SK-N-SH (cell line): ENCODE results near the gene RAP1GAP. TPM values are rescaled to one million over a fixed set of nuclear protein-coding genes. Genes with fewer than 3 reads are reported as not detected.

ENCODE experiments used
- CTCF ChIA-PET: fragments of 300-600, 350-600 bp; formaldehyde crosslinking; extraction: SDS; loops from one replicate; lab custom pipeline; 2021; lab: Yijun Ruan, JAX
- POLR2A ChIA-PET: fragments of 350-600 bp; sonication (Branson Sonifier 250); formaldehyde crosslinking; extraction: SDS; loops from one replicate; lab custom pipeline; 2020; ENCODE audit warnings: antibody characterized with exemption, inconsistent platforms; lab: Yijun Ruan, JAX
- DNase-seq: peaks from one replicate; pipeline ENCODE4 v3.0.0; 2012
- H2AFZ ChIP-seq: fragments of 200-600 bp; sonication (generic); 2 replicates; pipeline ENCODE4 v1.8.1; 2016; ENCODE audit warnings: antibody characterized with exemption, mild to moderate bottlenecking, low read depth
- H3F3A ChIP-seq: fragments of 200-600 bp; sonication (generic); replicated peaks from 2 replicates; pipeline ENCODE3; 2016; ENCODE audit warnings: antibody characterized with exemption, mild to moderate bottlenecking; ENCODE audit not compliant: insufficient read depth
- H3K27ac ChIP-seq, 2 experiments: fragments of 200-500 bp in 1 of 2; fragments of 200-600 bp in 1 of 2; sonication (Bioruptor generic) in 1 of 2; sonication (generic), shearing (Covaris generic) in 1 of 2; 2 replicates each; pipeline versions ENCODE4 v1.5.1 to v1.6.1; 2014 to 2016; ENCODE audit warnings: low read depth in 2 of 2, inconsistent platforms in 1 of 2, low read length in 1 of 2, mild to moderate bottlenecking in 1 of 2, mixed read lengths in 1 of 2
- H3K27me3 ChIP-seq: fragments of 200-600 bp; sonication (generic), shearing (Covaris generic); 2 replicates; pipeline ENCODE4 v1.6.1; 2016; ENCODE audit warnings: mixed run types; ENCODE audit not compliant: insufficient read depth
- H3K36me3 ChIP-seq, 2 experiments: fragments of 200-500 bp in 1 of 2; fragments of 200-600 bp in 1 of 2; sonication (Bioruptor generic) in 1 of 2; sonication (generic) in 1 of 2; replicated peaks in 1 of 2; 2 replicates each; pipeline versions ENCODE3 to v1.5.1; 2014 to 2016; ENCODE audit warnings: low read length in 1 of 2, mild to moderate bottlenecking in 1 of 2; ENCODE audit not compliant: insufficient read depth in 2 of 2, control insufficient read depth in 1 of 2
- H3K4me1 ChIP-seq, 2 experiments: fragments of 200-500 bp in 1 of 2; fragments of 200-600 bp in 1 of 2; sonication (Bioruptor generic) in 1 of 2; sonication (generic), shearing (Covaris generic) in 1 of 2; 2 replicates each; pipeline versions ENCODE4 v1.5.1 to v1.6.1; 2014 to 2016; ENCODE audit warnings: low read depth in 1 of 2, low read length in 1 of 2, mixed run types in 1 of 2; ENCODE audit not compliant: insufficient read depth in 2 of 2, control insufficient read depth in 1 of 2
- H3K4me2 ChIP-seq: fragments of 200-600 bp; sonication (generic), shearing (Covaris generic); 2 replicates; pipeline ENCODE4 v1.6.1; 2017; ENCODE audit warnings: mixed run types
- H3K4me3 ChIP-seq, 2 experiments: fragments of 200-500 bp in 1 of 2; fragments of 200-600 bp in 1 of 2; sonication (Bioruptor generic) in 1 of 2; sonication (generic), shearing (Covaris generic) in 1 of 2; 2 replicates each; pipeline versions ENCODE4 v1.5.1 to v1.8.1; 2014 to 2016; ENCODE audit warnings: low read depth in 2 of 2, inconsistent platforms in 1 of 2, low read length in 1 of 2, mild to moderate bottlenecking in 1 of 2, mixed read lengths in 1 of 2, moderate library complexity in 1 of 2
- H3K79me2 ChIP-seq: fragments of 200-600 bp; sonication (generic); 2 replicates; pipeline ENCODE4 v1.8.1; 2017; ENCODE audit warnings: mild to moderate bottlenecking; ENCODE audit not compliant: insufficient read depth
- H3K9ac ChIP-seq: fragments of 200-600 bp; sonication (generic); 2 replicates; pipeline ENCODE4 v1.6.1; 2017; ENCODE audit warnings: mixed run types
- H3K9me2 ChIP-seq: fragments of 200-600 bp; sonication (generic); 2 replicates; pipeline ENCODE4 v1.6.1; 2017; ENCODE audit warnings: mixed run types
- H3K9me3 ChIP-seq: fragments of 200-600 bp; sonication (generic); 2 replicates; pipeline ENCODE4 v1.6.1; 2017; ENCODE audit warnings: mixed run types, mild to moderate bottlenecking, moderate library complexity
- H4K20me1 ChIP-seq: fragments of 200-600 bp; sonication (generic); 2 replicates; pipeline ENCODE4 v1.6.1; 2017; ENCODE audit warnings: mild to moderate bottlenecking, mixed run types; ENCODE audit not compliant: insufficient read depth
- CHD2 ChIP-seq: fragments of 150-350 bp; IDR thresholded peaks from 2 replicates; pipeline ENCODE4 v1.6.1; 2018; ENCODE audit warnings: low read length; ENCODE audit not compliant: partially characterized antibody
- CTCF ChIP-seq: fragments of 200-600 bp; sonication (generic); IDR thresholded peaks from 2 replicates; pipeline ENCODE4 v1.6.1; 2017; ENCODE audit warnings: antibody characterized with exemption, mild to moderate bottlenecking, moderate library complexity
- ELF1 ChIP-seq: IDR thresholded peaks from 2 replicates; pipeline ENCODE4 v1.4.0; 2012
- EP300 ChIP-seq, 2 experiments: IDR thresholded peaks; 2 replicates each; pipeline versions ENCODE4 v1.4.0 to v1.6.1; 2012; ENCODE audit warnings: borderline replicate concordance in 1 of 2, low read depth in 1 of 2, low read length in 1 of 2
- EZH2phosphoT487 ChIP-seq: fragments of 200-600 bp; sonication (generic); IDR thresholded peaks from 2 replicates; pipeline ENCODE4 v1.6.1; 2017; ENCODE audit warnings: low read depth, mixed run types, mild to moderate bottlenecking, antibody characterized with exemption, moderate library complexity, borderline replicate concordance
- FOXJ3 ChIP-seq: sonication (generic); formaldehyde crosslinking; IDR thresholded peaks from 2 replicates; pipeline ENCODE4 v1.5.1; 2020; ENCODE audit warnings: mild to moderate bottlenecking, missing genetic modification reagents
- GATA2 ChIP-seq: sonication (generic); formaldehyde crosslinking; IDR thresholded peaks from 2 replicates; pipeline ENCODE4 v1.5.0; 2020; ENCODE audit warnings: mild to moderate bottlenecking, missing genetic modification reagents
- IRF3 ChIP-seq: fragments of 150-350 bp; IDR thresholded peaks from 2 replicates; pipeline ENCODE4 v1.6.1; 2016; ENCODE audit warnings: mild to moderate bottlenecking, low read depth, low read length
- JUND ChIP-seq: IDR thresholded peaks from 2 replicates; pipeline ENCODE4 v1.4.0; 2012
- MEF2A ChIP-seq: IDR thresholded peaks from 2 replicates; pipeline ENCODE4 v1.4.0; 2012; ENCODE audit warnings: low read depth, borderline replicate concordance
- NFIC ChIP-seq: IDR thresholded peaks from 2 replicates; pipeline ENCODE4 v1.4.0; 2012; ENCODE audit warnings: borderline replicate concordance
- NRF1 ChIP-seq: IDR thresholded peaks from 2 replicates; pipeline ENCODE4 v1.6.1; 2012; ENCODE audit warnings: low read depth, mild to moderate bottlenecking, low read length
- POLR2AphosphoS5 ChIP-seq: IDR thresholded peaks from 2 replicates; pipeline ENCODE4 v1.6.1; 2012; ENCODE audit warnings: low read depth, low read length
- RAD21 ChIP-seq: IDR thresholded peaks from 2 replicates; pipeline ENCODE4 v1.6.1; 2012; ENCODE audit warnings: mild to moderate bottlenecking, low read length
- REST ChIP-seq: IDR thresholded peaks from 2 replicates; pipeline ENCODE4 v1.6.1; 2012; ENCODE audit warnings: mild to moderate bottlenecking, low read depth, low read length, moderate library complexity
- TCF12 ChIP-seq: IDR thresholded peaks from 2 replicates; pipeline ENCODE4 v1.4.0; 2012
- YY1 ChIP-seq: IDR thresholded peaks from 2 replicates; pipeline ENCODE4 v1.4.0; 2012; ENCODE audit warnings: low read depth, mild to moderate bottlenecking
- WGBS: methylation state at CpG from one replicate; pipeline ENCODE4 v1.1.6; 2017; ENCODE audit warnings: low lambda C conversion rate; 5-methylcytosine and 5-hydroxymethylcytosine counted together
- polyA plus RNA-seq, 3 experiments: library from polyadenylated mRNA; depleted of rRNA; stranded (reverse); fragments of >200 nt; gene quantifications; 2 replicates each; pipeline ENCODE4 v1.2.3, GENCODE V29; 2012

The RAP1GAP gene
- polyA plus RNA-seq, 1 of the 3 experiments (the other 2 are of a cell fraction), result 0.99 TPM

GRCh38 chr1:21633141-21633755 is 35.9 kb downstream of the RAP1GAP start:
- no peak overlapping the region for H3K4me2 ChIP-seq
- no peaks in the 10 kb centered on the region for H3K9me3 ChIP-seq
- no peaks in the 10 kb centered on the region for H4K20me1 ChIP-seq
- H3F3A ChIP-seq, result no peaks in the 10 kb centered on the region
- no peaks in the 10 kb centered on the region for H3K79me2 ChIP-seq
- WGBS, result 54% methylated on average over 7 of the region's 7 CpGs
- peaks cover 12% of the 10 kb centered on the region; the same call in 1 of the 2 replicates for H3K27me3 ChIP-seq
- H2AFZ ChIP-seq, result no peak overlapping the region
- no peaks in the 10 kb centered on the region for H3K36me3 ChIP-seq
- TF ChIP-seq RAD21 (no peak), FOXJ3 (no peak), EZH2phosphoT487 (no peak), NFIC (no peak), IRF3 (no peak), REST (no peak), MEF2A (no peak), EP300 (IDR thresholded peaks at IDR 0.05; ENCODE audit: borderline replicate concordance in 1 of 2, low read depth in 1 of 2, low read length in 1 of 2) (no peak), CHD2 (no peak), POLR2AphosphoS5 (no peak), GATA2 (CRISPR knock-in tag) (no peak), TCF12 (no peak), NRF1 (no peak), YY1 (no peak), JUND (no peak), CTCF (no peak), ELF1 (no peak)
- no peak overlapping the region for H3K27ac ChIP-seq
- peaks cover 0 to 16% of the 10 kb centered on the region in 2 experiments; a peak in 2 of 4 replicates for H3K4me1 ChIP-seq
- H3K9me2 ChIP-seq, result no peaks in the 10 kb centered on the region
- ChIA-PET POLR2A (no interaction called here), CTCF (interaction anchor here (0.7 to 1.0 kb wide), 3 partner anchors 9 to 28 kb away, joined by 3 read pairs; no protein-coding TSS in a partner anchor)
- H3K4me3 ChIP-seq, result no peak overlapping the region
- DNase-seq, result no peak
- H3K9ac ChIP-seq, result no peak overlapping the region
